Type B pancreatic cell (in vitro differentiated cells): ENCODE results near the gene PHOX2B. TPM values are rescaled to one million over a fixed set of nuclear protein-coding genes. Genes with fewer than 3 reads are reported as not detected.

Experiments used
- DNase-seq: peaks from one replicate; pipeline ENCODE4 v3.0.0; 2021; ENCODE audit warnings: mixed read lengths; ENCODE audit not compliant: unreplicated experiment; ENCODE audit errors: extremely low spot score
- H3K27ac Mint-ChIP-seq: 2 replicates; pipeline ENCODE4 v1.8.0; 2021; ENCODE audit warnings: mild to moderate bottlenecking, mixed read lengths
- H3K27me3 Mint-ChIP-seq: 2 replicates; pipeline ENCODE4 v1.8.0; 2021; ENCODE audit warnings: mixed read lengths
- H3K36me3 Mint-ChIP-seq: 2 replicates; pipeline ENCODE4 v1.8.0; 2021; ENCODE audit warnings: mixed read lengths
- H3K4me1 Mint-ChIP-seq: one replicate; pipeline ENCODE4 v1.8.0; 2021; ENCODE audit warnings: mixed read lengths; ENCODE audit not compliant: unreplicated experiment
- H3K4me3 Mint-ChIP-seq: 2 replicates; pipeline ENCODE4 v1.8.0; 2021; ENCODE audit warnings: mild to moderate bottlenecking, mixed read lengths
- H3K9me3 Mint-ChIP-seq: 2 replicates; pipeline ENCODE4 v1.8.0; 2021; ENCODE audit warnings: mixed read lengths
- total RNA-seq: library from RNA; stranded (reverse); gene quantifications from 2 replicates; pipeline ENCODE4 v1.2.1, GENCODE V29; 2021; ENCODE audit warnings: low replicate concordance
- TF ChIP-seq, protein P1 (sequence below): fragments of 200-600 bp; sonication (generic); conservative IDR thresholded peaks from 2 replicates; pipeline ENCODE4 v1.5.0; 2021; ENCODE audit warnings: antibody characterized with exemption, mild to moderate bottlenecking

PHOX2B gene
- total RNA-seq, 1 donor from 2014 or later, result 1.7 TPM

DNA sequence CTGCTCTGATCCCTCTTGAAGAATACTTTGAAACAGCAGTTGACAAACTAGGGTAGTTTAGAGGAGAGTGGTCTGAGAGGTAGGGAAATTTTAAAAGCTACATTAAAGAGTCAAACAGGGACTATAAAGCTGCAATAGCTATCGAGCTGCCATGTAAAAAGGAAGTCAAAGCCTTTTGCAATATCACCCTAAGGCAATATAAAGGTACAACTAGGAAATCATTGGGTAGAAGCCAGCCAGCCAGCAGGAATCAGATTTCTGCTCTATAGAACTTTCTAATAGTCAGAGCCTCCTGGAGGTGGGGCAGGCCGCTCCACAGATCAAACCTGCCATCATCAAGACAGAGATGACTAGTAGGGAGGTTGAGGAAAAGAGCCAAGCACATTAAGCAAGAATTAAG, 15.2 kb upstream of the PHOX2B start:
- no peaks in the 10 kb centered on the region for H3K4me1 Mint-ChIP-seq
- H3K4me3 Mint-ChIP-seq, result no peak overlapping the region
- H3K27me3 Mint-ChIP-seq, result peaks cover 79% of the 10 kb centered on the region
- TF ChIP-seq, protein P1, sequence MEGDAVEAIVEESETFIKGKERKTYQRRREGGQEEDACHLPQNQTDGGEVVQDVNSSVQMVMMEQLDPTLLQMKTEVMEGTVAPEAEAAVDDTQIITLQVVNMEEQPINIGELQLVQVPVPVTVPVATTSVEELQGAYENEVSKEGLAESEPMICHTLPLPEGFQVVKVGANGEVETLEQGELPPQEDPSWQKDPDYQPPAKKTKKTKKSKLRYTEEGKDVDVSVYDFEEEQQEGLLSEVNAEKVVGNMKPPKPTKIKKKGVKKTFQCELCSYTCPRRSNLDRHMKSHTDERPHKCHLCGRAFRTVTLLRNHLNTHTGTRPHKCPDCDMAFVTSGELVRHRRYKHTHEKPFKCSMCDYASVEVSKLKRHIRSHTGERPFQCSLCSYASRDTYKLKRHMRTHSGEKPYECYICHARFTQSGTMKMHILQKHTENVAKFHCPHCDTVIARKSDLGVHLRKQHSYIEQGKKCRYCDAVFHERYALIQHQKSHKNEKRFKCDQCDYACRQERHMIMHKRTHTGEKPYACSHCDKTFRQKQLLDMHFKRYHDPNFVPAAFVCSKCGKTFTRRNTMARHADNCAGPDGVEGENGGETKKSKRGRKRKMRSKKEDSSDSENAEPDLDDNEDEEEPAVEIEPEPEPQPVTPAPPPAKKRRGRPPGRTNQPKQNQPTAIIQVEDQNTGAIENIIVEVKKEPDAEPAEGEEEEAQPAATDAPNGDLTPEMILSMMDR, result no peak
- DNase-seq, result no peak
- no peaks in the 10 kb centered on the region for H3K36me3 Mint-ChIP-seq
- H3K27ac Mint-ChIP-seq, result no peak overlapping the region
- no peaks in the 10 kb centered on the region for H3K9me3 Mint-ChIP-seq

DNA sequence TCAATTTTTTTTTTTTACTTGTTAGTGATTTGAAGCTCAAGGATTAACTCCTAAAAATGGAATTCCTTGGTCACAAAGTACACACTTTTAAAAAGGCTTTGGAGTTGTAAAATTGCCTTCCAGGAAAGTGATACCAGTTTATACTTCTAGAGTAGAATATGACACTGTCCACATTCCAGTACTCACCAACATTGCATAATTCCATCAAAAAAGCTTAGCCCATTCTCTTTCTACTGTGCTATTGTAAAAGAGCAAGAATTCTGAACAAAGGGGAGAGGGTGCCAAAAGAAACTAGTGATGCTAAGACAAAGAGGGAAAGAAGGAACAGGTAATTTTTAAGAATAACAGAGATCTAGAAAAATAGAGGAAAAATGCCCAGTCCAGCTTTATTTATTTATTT, 10.4 kb upstream of the PHOX2B start:
- Mint-ChIP-seq H3K9me3 (no peaks in the 10 kb centered on the region), H3K4me1 (no peaks in the 10 kb centered on the region), H3K36me3 (no peaks in the 10 kb centered on the region), H3K4me3 (no peak overlapping the region), H3K27me3 (peaks cover 85% of the 10 kb centered on the region), H3K27ac (no peak overlapping the region)
- TF ChIP-seq, protein P1, result no peak
- DNase-seq, result no peak

DNA sequence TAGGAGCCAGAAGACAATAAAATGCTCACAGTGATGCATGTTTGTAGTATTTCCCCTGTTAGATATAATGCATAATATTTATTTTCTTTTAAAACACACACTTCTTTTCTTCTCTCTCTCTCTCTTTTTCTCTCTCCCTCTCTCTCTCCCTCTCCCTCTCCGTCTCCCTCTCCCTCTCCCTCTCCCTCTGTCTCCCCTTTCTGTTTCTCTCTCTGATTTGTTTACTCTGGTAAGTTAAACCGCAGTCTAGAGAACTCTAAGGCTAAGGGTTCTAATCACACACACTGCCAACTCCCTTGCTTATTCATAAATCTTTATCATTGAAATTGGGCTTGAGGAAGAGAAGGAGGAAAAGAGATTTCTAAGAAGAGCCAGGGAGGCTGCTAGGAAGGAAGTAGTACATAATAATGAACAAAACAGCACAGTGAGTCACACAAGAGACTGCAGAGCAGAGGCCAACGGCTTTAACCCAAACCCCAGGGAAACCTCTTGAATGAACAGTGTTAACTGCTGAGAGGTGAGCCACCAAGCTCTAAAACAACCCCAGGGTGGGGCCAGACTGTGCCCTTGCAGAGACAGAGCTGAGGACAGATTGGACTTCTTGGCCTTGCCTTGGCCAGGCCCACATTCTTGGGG, 9.1 kb upstream of the PHOX2B start:
- DNase-seq, result no peak
- Mint-ChIP-seq H3K36me3 (peaks cover 3% of the 10 kb centered on the region), H3K9me3 (no peaks in the 10 kb centered on the region), H3K4me3 (no peak overlapping the region), H3K27me3 (peaks cover 85% of the 10 kb centered on the region), H3K4me1 (no peaks in the 10 kb centered on the region), H3K27ac (no peak overlapping the region)
- TF ChIP-seq, protein P1, result no peak

DNA sequence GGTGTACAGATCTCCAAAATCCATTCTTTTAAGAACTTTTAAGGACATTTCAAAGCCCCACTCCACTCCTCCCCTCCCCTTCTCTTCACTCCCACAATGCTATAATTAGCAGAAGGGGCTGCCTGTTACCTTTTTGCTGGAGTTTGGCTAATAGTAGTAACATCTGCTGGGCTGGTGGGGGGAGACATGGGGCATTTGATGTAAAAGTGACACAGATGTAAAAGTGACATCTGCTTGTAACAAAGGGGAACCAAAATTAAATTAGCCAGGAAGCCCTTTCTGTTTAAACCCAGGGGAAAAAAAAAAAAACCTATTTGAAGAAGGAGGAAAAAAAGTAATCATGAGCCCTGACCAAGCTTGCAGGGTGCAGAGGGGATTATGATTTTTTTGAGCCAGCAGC, 5.4 kb upstream of the PHOX2B start:
- Mint-ChIP-seq H3K36me3 (peaks cover 3% of the 10 kb centered on the region), H3K27ac (no peak overlapping the region), H3K4me1 (no peaks in the 10 kb centered on the region), H3K27me3 (peaks cover 95% of the 10 kb centered on the region), H3K4me3 (no peak overlapping the region), H3K9me3 (no peaks in the 10 kb centered on the region)
- no peak for DNase-seq
- TF ChIP-seq, protein P1, result no peak

DNA sequence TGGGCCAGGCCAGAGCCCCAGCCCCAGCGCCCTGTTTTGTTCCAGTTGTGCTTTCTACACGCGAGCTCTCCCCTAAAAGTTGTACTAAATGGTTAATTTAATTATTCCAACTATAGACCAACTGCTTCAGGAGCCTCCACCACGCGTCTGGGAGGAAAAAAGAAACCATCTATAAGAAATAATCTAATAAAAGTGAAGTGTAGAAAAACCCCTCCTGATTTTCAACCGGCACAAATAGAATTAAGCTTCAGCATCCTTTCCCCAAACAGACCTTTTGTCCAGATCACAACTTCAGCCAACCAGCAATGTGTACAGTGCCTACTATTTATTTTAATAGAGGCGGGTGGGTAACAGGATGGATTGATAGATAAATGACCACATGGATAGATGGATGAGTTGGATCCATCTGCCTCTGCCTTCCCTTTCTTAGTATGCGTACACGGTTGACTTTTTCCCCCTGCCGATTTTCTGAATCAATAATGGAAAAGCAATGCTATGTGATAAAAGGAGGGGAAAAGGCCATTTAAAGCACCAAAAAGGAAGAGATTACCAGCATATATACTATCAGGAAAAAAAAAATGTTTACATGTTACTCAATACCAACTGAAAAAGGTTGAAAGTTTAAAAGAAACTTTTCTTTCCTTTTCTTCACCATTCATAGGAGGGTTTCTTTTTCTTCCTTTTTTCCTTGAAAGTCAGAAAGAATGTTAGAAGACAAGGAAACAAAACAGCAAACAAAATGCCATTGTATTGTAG, 3.7 kb upstream of the PHOX2B start:
- Mint-ChIP-seq H3K27me3 (peaks cover 99% of the 10 kb centered on the region), H3K4me1 (peaks cover 4% of the 10 kb centered on the region), H3K4me3 (peak overlapping the region; percentile 24), H3K27ac (no peak overlapping the region), H3K9me3 (no peaks in the 10 kb centered on the region), H3K36me3 (peaks cover 3% of the 10 kb centered on the region)
- no peak for DNase-seq
- TF ChIP-seq, protein P1, result no peak
